Stomach (tissue), 9 donors: ENCODE results near the gene SPSB3. TPM values are rescaled to one million over a fixed set of nuclear protein-coding genes. Genes with fewer than 3 reads are reported as not detected.

ENCODE experiments used
- DNase-seq, 2 donors: peaks; one replicate each; pipeline versions ENCODE4 v3.0.0 to v3.0.0-alpha.2; 2013 to 2019
- H3K27ac ChIP-seq, 5 donors: fragments of 200-600 bp in 4 of 5; sonication (generic) in 4 of 5; one replicate each; pipeline ENCODE4 v1.5.1; 2013 to 2019; ENCODE audit warnings: mild to moderate bottlenecking in 1 of 5, moderate library complexity in 1 of 5
- H3K27me3 ChIP-seq, 3 donors: fragments of 200-600 bp; sonication (generic); one replicate each; pipeline ENCODE4 v1.5.1; 2017 to 2019; ENCODE audit warnings: mixed run types in 1 of 3
- H3K36me3 ChIP-seq, 4 donors: fragments of 200-600 bp; sonication (generic); 1 replicate in 3 of 4; 2 replicates in 1 of 4; pipeline ENCODE4 v1.5.1; 2016 to 2019
- H3K4me1 ChIP-seq, 4 donors: fragments of 200-600 bp; sonication (generic); one replicate each; pipeline ENCODE4 v1.5.1; 2016 to 2019
- H3K4me3 ChIP-seq, 4 donors: fragments of 200-600 bp; sonication (generic) in 3 of 4; one replicate each; pipeline ENCODE4 v1.5.1; 2016 to 2019; ENCODE audit warnings: mild to moderate bottlenecking in 1 of 4
- H3K9me3 ChIP-seq, 4 donors: fragments of 200-600 bp; sonication (generic); one replicate each; pipeline ENCODE4 v1.5.1; 2016 to 2019
- EP300 ChIP-seq: sonication (generic); formaldehyde crosslinking; IDR thresholded peaks from one replicate; pipeline ENCODE4 v1.6.1; 2017; ENCODE audit warnings: antibody characterized with exemption
- POLR2A ChIP-seq, 4 donors: fragments of 450-650 bp; IDR thresholded peaks; one replicate each; pipeline ENCODE4 v1.6.1; 2016; ENCODE audit warnings: antibody characterized with exemption in 4 of 4, control low read depth in 2 of 4, mild to moderate bottlenecking in 1 of 4, moderate library complexity in 1 of 4
- POLR2AphosphoS5 ChIP-seq, 3 donors: sonication (generic); formaldehyde crosslinking; IDR thresholded peaks; one replicate each; pipeline ENCODE4 v1.6.1; 2016; ENCODE audit warnings: antibody characterized with exemption in 3 of 3
- WGBS, 5 donors: extraction: QIAGEN DNeasy Blood & Tissue Kit in 3 of 5; methylation state at CpG; one replicate each; pipeline versions ENCODE4 v1.1.5 to v1.1.7; 2013 to 2018; 5-methylcytosine and 5-hydroxymethylcytosine counted together
- intact Hi-C: fragments of 100-400 bp; cut with DNase I; formaldehyde crosslinking; loops from one replicate; pipeline ENCODE4 v1.15.1; 2023; ENCODE audit warnings: low total_unique reads
- polyA plus RNA-seq, 3 donors: library from polyadenylated mRNA; stranded (reverse); fragments of 200-250 nt; gene quantifications; one replicate each; pipeline ENCODE4 v1.2.3, GENCODE V29; 2013
- total RNA-seq, 5 donors: library from RNA; depleted of rRNA; stranded (reverse); fragments of >200 nt; gene quantifications; one replicate each; pipeline versions ENCODE4 v1.1.0 to v1.2.3, GENCODE V29; 2014 to 2016
- TF ChIP-seq, protein P1 (sequence below), 7 experiments: fragments of 450-650 bp in 4 of 7; fragments of 200-600 bp in 3 of 7; sonication (generic) in 3 of 7; IDR thresholded peaks; one replicate each; pipeline ENCODE4 v1.5.1; 2016 to 2019; ENCODE audit warnings: antibody characterized with exemption in 7 of 7, control low read depth in 2 of 7, mild to moderate bottlenecking in 1 of 7
- donor health status: healthy with polysubstance abuse.
- donor health status: Bipolar disorder and iron deficiency.
- donor health status: healthy.

SPSB3 gene
- total and polyA plus RNA-seq, 8 donors: 22.2 to 186 (median 73.8) TPM

DNA sequence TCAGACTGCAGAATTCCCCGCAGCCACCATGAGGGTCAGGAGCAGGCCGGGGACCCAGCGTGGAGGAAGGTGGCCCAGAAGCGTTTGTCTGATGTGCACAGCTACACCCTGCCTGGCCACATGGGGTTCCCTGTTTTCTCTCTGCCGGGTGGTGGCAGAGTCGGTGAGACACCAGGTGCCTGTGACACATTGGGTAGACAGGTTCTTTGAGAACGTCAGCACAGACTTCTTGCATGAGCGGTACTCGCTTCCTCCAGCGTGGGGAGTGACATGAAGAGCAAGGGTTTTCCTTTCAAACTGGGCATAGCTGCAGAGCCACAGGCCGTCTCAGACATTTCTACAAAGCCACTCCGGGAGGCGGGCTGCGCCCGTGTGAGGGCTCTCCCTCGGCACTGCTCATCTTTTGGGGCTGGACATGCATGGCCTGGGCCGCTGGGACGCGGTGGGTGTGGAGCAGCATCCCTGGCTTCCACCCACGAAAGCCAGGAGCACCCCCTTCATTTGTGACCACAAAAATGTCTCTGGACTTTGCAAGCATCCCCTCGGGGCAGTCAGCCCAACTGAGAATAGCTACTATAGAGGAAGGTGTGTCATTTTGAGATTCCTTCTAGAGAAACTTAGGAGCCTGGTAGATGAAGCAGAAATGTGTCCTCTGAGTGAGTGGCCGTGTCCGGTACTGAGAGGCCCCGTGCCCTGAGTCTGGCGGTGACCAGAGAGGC, 37.0 kb downstream of the SPSB3 start:
- Histone ChIP-seq H3K27ac (no peak overlapping the region), H3K27me3 (no peaks in the 10 kb centered on the region), H3K9me3 (no peaks in the 10 kb centered on the region), H3K36me3 (peaks cover 50 to 99% (median 95%) of the 10 kb centered on the region in 4 donors), H3K4me1 (no peaks in the 10 kb centered on the region), H3K4me3 (no peak overlapping the region)
- TF ChIP-seq, protein P1, sequence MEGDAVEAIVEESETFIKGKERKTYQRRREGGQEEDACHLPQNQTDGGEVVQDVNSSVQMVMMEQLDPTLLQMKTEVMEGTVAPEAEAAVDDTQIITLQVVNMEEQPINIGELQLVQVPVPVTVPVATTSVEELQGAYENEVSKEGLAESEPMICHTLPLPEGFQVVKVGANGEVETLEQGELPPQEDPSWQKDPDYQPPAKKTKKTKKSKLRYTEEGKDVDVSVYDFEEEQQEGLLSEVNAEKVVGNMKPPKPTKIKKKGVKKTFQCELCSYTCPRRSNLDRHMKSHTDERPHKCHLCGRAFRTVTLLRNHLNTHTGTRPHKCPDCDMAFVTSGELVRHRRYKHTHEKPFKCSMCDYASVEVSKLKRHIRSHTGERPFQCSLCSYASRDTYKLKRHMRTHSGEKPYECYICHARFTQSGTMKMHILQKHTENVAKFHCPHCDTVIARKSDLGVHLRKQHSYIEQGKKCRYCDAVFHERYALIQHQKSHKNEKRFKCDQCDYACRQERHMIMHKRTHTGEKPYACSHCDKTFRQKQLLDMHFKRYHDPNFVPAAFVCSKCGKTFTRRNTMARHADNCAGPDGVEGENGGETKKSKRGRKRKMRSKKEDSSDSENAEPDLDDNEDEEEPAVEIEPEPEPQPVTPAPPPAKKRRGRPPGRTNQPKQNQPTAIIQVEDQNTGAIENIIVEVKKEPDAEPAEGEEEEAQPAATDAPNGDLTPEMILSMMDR (IDR thresholded peaks at IDR 0.05): no peak
- TF ChIP-seq POLR2A (IDR thresholded peaks at IDR 0.05) (no peak), EP300 (no peak), POLR2AphosphoS5 (IDR thresholded peaks at IDR 0.05) (no peak)
- WGBS, 5 donors: 88 to 95% (median 89%) methylated on average over 22 to 25 of the region's 25 CpGs
- DNase-seq: no peak
- intact Hi-C loops: no loop called here

DNA sequence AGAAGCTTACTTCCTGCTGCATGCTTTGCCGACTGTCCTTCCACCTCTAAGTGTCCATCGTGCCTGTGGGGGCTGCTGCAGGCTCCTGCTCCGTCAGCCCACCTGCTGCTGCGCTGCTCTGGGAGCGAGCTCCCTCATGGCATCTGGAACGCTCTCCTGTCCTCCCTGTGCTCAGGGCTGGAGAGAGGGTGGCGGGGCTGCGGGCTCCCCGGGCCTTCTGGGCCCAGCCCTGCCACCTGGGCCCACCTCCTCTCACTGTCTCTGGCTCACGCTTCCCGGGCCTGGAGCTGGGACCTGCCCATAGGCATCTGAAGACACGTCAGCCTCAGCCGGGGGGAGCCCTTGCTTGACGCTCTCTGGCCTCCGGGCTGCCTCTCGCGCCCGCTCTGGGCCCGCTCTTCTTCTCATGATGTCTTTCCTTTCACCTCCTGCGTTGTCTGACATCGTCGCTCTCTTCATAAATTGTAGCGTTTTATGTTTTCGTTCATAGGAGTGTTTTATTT, 38.0 kb downstream of the SPSB3 start:
- intact Hi-C loops: no loop called here
- DNase-seq: no peak
- H3K4me3 ChIP-seq: no peak overlapping the region

DNA sequence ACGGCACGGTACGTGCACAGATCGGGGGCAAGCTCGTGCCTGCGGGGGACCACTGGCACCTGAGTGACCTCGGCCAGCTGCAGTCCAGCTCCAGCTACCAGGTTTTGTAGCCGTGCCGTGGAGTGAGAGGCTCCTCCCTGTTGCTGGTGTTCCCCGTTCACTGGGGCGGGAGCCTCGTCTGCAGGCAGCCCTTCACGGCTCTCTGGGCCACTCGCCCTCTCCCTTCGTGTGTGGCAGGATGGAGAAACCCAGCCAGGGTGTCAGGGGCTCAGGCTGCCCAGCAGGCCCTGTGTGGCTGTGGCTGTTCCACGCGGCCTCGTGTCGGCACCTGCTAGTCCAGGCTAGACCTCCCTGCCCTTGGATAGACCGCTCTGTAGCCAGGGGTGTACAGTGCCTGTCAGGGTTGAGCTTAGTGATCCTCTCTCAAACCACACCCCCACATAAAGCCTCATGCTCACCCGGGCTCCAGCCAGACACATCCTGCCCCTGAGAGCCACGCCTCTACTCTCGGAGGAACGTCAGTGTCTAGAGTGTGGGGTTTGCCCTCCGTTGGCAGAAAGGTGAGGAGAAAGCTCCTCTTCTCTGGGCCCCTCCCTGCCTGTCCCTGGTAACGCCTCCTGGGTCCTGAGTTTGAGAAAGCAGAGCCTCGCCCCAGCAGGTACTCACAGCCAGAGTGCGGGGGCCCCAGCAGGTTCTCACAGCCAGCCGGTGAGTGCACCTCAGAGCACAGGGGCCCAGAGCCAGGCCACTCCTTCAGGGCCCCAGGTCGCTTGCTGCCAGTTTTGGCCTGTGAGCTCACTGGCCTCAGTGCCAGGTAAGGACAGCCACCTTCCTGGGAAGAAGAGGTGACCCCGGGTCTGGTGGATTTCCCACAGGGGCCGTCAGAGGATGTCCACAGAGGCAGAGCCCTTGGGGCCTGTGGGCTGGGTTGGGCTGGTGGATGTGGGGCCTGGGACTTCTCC, 38.7 kb downstream of the SPSB3 start:
- WGBS, 5 donors: 90 to 93% (median 90%) methylated on average over 13 to 32 of the region's 32 CpGs
- no peak overlapping the region for H3K27ac ChIP-seq
- peaks cover 40 to 85% (median 81%) of the 10 kb centered on the region in 4 donors for H3K36me3 ChIP-seq
- TF ChIP-seq, protein P1 (IDR thresholded peaks at IDR 0.05): no peak
- TF ChIP-seq EP300: no peak
- TF ChIP-seq POLR2AphosphoS5 (IDR thresholded peaks at IDR 0.05): no peak
- no peak for TF ChIP-seq POLR2A (IDR thresholded peaks at IDR 0.05)
- DNase-seq: no peak
- H3K27me3 ChIP-seq: no peaks in the 10 kb centered on the region
- no peaks in the 10 kb centered on the region for H3K9me3 ChIP-seq
- H3K4me1 ChIP-seq: no peaks in the 10 kb centered on the region
- intact Hi-C loops: no loop called here
- H3K4me3 ChIP-seq: no peak overlapping the region

More for the DNA sequence above, 38.0 kb downstream of the SPSB3 start:
- Histone ChIP-seq H3K27ac (no peak overlapping the region), H3K36me3 (peaks cover 48 to 92% (median 88%) of the 10 kb centered on the region in 4 donors), H3K4me1 (no peaks in the 10 kb centered on the region), H3K9me3 (no peaks in the 10 kb centered on the region), H3K27me3 (no peaks in the 10 kb centered on the region)
- no peak for TF ChIP-seq EP300
- TF ChIP-seq, protein P1 (IDR thresholded peaks at IDR 0.05): no peak
- no peak for TF ChIP-seq POLR2AphosphoS5 (IDR thresholded peaks at IDR 0.05)
- TF ChIP-seq POLR2A (IDR thresholded peaks at IDR 0.05): no peak
- 89 to 94% (median 92%) methylated on average over 19 to 24 of the region's 24 CpGs for WGBS, 5 donors

DNA sequence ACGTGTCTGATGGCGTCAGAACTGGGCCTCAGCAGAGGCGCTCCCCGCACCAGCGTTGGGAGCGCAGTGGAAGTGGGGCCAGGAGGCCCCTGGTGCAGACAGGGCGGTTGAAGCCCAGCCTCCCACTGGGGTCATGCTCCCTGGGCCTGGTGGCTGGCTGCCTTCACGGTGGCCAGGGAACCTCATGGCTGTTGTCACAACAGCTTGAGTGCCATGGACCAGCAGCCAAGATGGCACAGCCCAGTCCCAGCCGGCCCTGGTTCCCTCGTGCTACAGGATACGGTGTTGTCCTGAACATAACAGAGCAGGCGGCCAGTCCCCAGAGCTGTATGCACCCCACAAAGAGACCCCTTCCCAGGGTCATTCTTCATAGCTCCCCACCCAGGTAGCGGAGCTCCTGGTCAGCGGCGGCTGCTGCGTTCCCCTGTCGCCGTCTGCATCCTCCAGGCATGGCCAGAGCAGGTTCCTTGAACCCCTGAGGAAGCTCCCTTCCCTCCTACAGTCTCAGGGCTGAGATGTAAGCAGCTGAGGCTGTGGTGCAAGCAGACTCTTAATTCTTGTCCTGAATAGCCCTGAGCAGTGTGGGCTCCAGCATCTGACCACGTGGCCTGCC, 40.7 kb downstream of the SPSB3 start:
- TF ChIP-seq POLR2AphosphoS5 (IDR thresholded peaks at IDR 0.05) (no peak), EP300 (no peak)
- TF ChIP-seq, protein P1 (IDR thresholded peaks at IDR 0.05): no peak
- no peak for DNase-seq
- Histone ChIP-seq H3K27me3 (no peaks in the 10 kb centered on the region), H3K9me3 (no peaks in the 10 kb centered on the region), H3K36me3 (peaks cover 22 to 65% (median 61%) of the 10 kb centered on the region in 4 donors), H3K27ac (no peak overlapping the region), H3K4me3 (no peak overlapping the region), H3K4me1 (no peaks in the 10 kb centered on the region)
- 93 to 97% (median 95%) methylated on average over 13 to 19 of the region's 19 CpGs for WGBS, 5 donors
- intact Hi-C loops: no loop called here
